ENCODE data around the gene APOL2.
"Not testable (repeated sequence)": the region's sequence is repeated elsewhere in the genome, so short reads cannot be mapped to it uniquely, and the experiment has no call there.

Gene APOL2

GRCh38 chr22:36239401-36240171 lies at the start of gene APOL2:
Gene APOL2 (minus strand): TSS chr22:36239527. CDS start chr22:36233162, 6,365 bp downstream.
- peak; percentile 94 for DNase-seq (ENCODE audit: low spot score)

- DNase-seq (ENCODE audit: low spot score): no peak
Measured at GRCh38 chr22:36288571-36289405, 49.5 kb upstream of the APOL2 start.

- DNase-seq (ENCODE audit: low spot score): no peak
Measured at GRCh38 chr22:36287881-36288515, 48.7 kb upstream of the APOL2 start.

- DNase-seq (ENCODE audit: low spot score): peak; percentile 53
Measured at GRCh38 chr22:36286096-36286957, 47.0 kb upstream of the APOL2 start.

GRCh38 chr22:36285545-36285944 lies 46.2 kb upstream of the APOL2 start:
- DNase-seq (ENCODE audit: low spot score): no peak

- no peak for DNase-seq (ENCODE audit: low spot score)
Measured at GRCh38 chr22:36285017-36285416, 45.7 kb upstream of the APOL2 start.

DNA sequence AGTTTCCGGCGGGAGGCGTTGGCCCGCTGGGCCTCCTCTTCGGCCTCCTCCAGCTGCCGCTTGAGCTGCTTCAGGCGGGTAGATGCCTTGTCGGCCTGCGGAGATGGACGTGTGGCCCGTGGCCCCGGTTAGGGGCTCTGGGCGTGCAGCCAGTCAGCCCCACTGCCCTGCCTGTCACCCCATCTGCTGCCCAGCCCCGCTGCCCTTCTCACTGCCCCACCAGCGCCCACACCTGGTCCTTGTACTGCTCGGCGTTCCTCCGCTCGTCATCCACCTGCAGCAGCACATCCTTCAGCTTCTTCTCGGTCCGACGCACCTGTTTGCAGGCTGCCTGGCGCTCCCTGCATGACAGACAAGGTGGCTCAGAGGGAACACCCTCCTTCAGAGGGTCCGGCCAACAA lies 44.8 kb upstream of the APOL2 start:
- no peak for DNase-seq (ENCODE audit: low spot score)

GRCh38 chr22:36282328-36282831 lies 43.1 kb upstream of the APOL2 start:
- no peak for DNase-seq (ENCODE audit: low spot score)

- DNase-seq (ENCODE audit: low spot score): no peak
Measured at GRCh38 chr22:36281781-36282327, 42.5 kb upstream of the APOL2 start.

GRCh38 chr22:36280379-36280778 lies 41.1 kb upstream of the APOL2 start:
- no peak for DNase-seq (ENCODE audit: low spot score)

- DNase-seq (ENCODE audit: low spot score): no peak
Measured at GRCh38 chr22:36279219-36279666, 39.9 kb upstream of the APOL2 start.

DNA sequence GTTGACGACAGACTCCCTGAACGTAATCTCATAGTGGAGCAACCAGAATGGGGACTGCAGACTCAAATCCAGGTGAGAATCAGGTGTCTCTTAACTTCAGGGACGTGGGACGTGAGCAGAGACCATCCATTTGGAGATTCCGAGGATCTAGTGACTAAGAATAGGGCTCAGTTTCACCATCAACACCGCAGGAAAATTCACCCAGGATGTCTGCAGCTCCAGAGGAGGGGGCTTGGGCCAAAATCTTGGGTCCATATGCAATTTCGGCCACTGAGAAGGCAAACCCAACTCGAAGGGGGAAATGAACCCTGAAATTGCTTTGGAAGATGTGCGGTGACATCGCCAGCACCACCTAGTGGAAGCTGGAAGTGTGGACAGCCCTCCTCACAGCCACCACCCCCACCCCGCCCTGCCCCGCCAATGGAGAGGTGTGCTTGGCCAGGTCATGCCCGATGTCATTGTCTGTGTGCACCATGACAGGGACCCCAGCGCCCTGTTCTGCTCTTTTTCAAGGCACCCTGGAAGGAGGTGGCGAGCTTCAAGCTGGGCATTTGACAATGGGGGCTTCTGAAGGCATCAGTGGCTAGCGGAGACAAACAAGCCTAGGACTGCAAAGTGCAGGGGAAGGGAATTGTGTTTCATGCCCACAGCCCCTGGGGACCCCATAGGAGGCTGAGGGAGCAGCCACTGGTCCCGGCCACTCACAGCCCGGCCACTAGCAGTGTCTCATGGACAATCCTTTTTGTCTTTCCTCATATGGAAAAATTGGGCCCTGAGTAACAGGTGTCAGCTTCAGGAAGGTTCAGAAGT lies 38.4 kb upstream of the APOL2 start:
- peak; percentile 58 for DNase-seq (ENCODE audit: low spot score)

- DNase-seq (ENCODE audit: low spot score): no peak
Measured at GRCh38 chr22:36274531-36274930, 35.2 kb upstream of the APOL2 start.

DNA sequence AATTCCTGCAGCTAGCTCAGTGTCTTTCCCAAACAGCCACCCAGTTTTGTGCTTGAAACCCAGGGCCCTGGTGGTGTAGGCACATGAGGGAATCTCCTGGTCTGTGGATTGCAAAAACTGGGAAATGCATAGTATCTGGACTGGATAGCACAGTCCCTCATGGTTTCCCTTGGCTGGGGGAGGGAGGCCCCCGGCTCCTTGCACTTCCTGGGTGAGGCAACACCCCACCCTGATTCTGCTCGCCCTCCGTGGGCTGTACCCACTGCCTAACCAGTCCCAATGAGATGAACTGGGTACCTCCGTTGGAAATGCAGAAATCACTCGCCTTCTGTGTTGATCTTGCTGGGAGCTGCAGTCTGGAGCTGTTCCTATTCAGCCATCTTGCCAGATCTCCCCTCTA lies 32.6 kb upstream of the APOL2 start:
- not testable (repeated sequence) for DNase-seq (ENCODE audit: low spot score)

- not testable (repeated sequence) for DNase-seq (ENCODE audit: low spot score)
Measured at GRCh38 chr22:36271231-36271630, 31.9 kb upstream of the APOL2 start.

DNA sequence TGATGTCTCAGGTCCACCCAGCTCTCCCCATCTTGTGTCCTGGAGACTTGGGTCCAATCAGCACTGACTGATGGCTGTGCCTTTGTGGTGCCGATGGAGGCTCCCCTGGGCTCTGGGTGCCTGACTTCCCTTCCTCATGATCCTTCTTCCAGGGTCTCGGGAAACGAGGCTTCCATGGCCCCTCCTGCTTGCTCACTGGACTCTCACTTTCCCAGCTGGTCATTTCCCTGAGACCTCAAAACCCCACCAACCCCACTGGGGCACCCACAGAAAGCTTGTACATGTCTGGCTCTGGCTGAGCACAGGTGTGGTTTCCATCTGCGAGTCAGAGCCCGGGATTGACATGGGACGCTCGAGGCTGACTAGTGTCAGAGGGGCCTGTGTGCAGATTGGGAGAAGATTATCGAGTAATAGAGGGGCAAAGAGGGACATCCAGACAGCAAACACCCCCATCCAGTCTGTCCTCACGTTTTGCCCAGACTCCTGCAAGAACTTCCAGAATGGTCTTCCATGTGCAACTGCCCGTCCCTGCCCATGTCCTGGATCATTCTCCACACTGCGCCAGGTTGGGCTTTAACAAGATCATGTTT lies 28.7 kb upstream of the APOL2 start:
- DNase-seq (ENCODE audit: low spot score): no peak

DNA sequence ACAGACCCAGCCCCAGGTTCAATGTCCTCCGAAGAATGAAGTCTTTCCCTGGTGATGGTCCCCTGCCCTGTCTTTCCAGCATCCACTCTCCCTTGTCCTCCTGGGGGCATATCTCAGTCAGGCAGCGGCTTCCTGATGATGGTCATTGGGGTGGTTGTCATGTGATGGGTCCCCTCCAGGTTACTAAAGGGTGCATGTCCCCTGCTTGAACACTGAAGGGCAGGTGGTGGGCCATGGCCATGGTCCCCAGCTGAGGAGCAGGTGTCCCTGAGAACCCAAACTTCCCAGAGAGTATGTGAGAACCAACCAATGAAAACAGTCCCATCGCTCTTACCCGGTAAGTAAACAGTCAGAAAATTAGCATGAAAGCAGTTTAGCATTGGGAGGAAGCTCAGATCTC lies 27.7 kb upstream of the APOL2 start:
- DNase-seq (ENCODE audit: low spot score): no peak

DNA sequence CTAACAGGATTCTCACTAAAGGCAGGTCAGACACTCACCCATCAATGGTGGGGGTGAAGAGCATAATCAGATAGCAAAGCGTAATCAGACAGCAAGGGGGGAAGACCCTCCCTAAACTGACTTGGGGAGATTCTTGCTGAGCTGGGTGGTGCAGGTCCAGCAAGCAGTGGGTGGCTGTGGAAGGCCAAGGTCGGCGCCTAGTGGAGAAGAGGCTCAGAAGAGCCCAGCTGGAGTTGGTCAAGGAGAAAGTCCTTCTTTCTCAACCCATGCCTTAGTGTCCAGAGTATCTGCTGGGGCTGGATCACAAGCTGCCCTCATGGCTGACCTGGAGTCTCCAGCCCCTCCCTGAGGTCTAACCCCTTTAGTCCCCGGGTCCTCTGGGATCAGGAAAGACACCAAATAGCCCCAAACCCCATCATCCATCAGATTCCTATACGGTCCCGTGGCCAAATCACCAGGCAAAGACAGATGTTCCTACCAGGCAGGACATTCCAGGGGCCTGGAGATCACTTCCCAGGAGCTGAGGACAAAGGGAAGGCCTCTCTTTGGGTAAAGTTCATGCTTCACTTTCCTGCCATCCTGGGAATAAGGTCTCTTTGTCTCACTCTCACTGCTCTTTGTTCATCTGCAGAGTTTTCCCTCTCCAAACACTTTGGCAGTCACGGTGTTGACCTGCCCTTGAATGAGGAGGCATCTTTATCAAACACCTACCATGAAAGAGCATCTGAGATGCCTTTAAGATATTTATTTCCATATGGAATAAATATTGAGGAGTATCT lies 24.7 kb upstream of the APOL2 start:
- DNase-seq (ENCODE audit: low spot score): not testable (repeated sequence)

GRCh38 chr22:36263216-36263673 lies 23.9 kb upstream of the APOL2 start:
- DNase-seq (ENCODE audit: low spot score): not testable (repeated sequence)
